Transverse colon (tissue), 4 donors: ENCODE results near the gene GATA2.

Source experiments
- POLR2A ChIP-seq: fragments of 450-650 bp; IDR thresholded peaks from one replicate; pipeline ENCODE4 v1.6.1; 2016; ENCODE audit warnings: antibody characterized with exemption, mild to moderate bottlenecking, moderate library complexity
- POLR2AphosphoS5 ChIP-seq, 3 donors: sonication (generic); formaldehyde crosslinking; IDR thresholded peaks; one replicate each; pipeline ENCODE4 v1.6.1; 2016; ENCODE audit warnings: antibody characterized with exemption in 3 of 3
- TF ChIP-seq, protein P1 (sequence below), 5 experiments: fragments of 200-600 bp in 3 of 5; fragments of 450-650 bp in 2 of 5; sonication (generic) in 3 of 5; IDR thresholded peaks; 1 replicate in 2 of 5; 2 replicates in 3 of 5; pipeline ENCODE4 v1.5.1; 2016 to 2017; ENCODE audit warnings: antibody characterized with exemption in 5 of 5, inconsistent platforms in 3 of 5, mild to moderate bottlenecking in 2 of 5, moderate library complexity in 1 of 5

DNA sequence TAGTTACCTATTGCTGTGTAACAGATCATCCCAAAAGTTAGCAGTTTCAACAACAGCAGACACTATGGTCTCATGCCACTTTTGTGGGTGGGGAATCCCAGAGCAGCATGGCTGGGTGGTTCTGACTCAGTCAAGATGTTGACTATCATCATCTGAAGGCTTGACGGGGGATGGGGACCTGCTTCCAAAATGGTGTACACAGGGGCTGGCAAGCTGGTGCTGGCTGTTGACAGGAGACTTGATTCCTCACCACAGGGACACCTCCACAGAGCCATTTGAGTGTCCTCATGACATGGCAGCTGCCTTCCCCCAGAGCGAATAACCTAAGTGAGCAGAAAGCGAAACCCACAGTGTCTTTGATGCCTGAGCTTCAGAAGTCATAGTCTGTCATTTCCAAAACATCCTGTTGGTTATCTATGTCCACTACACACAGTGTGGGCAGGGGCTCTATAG lies 45.4 kb downstream of the GATA2 start:
- TF ChIP-seq POLR2A (no peak), POLR2AphosphoS5 (IDR thresholded peaks at IDR 0.05) (no peak)
- TF ChIP-seq, protein P1, sequence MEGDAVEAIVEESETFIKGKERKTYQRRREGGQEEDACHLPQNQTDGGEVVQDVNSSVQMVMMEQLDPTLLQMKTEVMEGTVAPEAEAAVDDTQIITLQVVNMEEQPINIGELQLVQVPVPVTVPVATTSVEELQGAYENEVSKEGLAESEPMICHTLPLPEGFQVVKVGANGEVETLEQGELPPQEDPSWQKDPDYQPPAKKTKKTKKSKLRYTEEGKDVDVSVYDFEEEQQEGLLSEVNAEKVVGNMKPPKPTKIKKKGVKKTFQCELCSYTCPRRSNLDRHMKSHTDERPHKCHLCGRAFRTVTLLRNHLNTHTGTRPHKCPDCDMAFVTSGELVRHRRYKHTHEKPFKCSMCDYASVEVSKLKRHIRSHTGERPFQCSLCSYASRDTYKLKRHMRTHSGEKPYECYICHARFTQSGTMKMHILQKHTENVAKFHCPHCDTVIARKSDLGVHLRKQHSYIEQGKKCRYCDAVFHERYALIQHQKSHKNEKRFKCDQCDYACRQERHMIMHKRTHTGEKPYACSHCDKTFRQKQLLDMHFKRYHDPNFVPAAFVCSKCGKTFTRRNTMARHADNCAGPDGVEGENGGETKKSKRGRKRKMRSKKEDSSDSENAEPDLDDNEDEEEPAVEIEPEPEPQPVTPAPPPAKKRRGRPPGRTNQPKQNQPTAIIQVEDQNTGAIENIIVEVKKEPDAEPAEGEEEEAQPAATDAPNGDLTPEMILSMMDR (IDR thresholded peaks at IDR 0.05), result no peak
